PC-9 (cell line): ENCODE data around the gene CMTM7. TPM values are rescaled to one million over a fixed set of nuclear protein-coding genes. Genes with fewer than 3 reads are reported as not detected.
"Not testable (repeated sequence)": the region's sequence is repeated elsewhere in the genome, so short reads cannot be mapped to it uniquely, and the experiment has no call there.

Experiments used
- BruUV-seq: library from RNA; stranded (reverse); fragments of 400-500 nt; replicated peaks from 2 replicates; lab custom pipeline; 2021; lab: Mats Ljungman, UMichigan
- CTCF ChIA-PET: fragments of 300-600 bp; sonication (Branson Sonifier 250); formaldehyde crosslinking; loops from one replicate; lab custom pipeline; 2022; ENCODE audit warnings: antibody characterized with exemption; lab: Charles Lee
- POLR2A ChIA-PET: fragments of 300-600 bp; sonication (Branson Sonifier 250); formaldehyde crosslinking; loops from one replicate; lab custom pipeline; 2022; ENCODE audit warnings: antibody characterized with exemption; ENCODE audit not compliant: unreplicated experiment; lab: Charles Lee
- DNase-seq, 2 experiments: peaks; one replicate each; pipeline versions ENCODE4 v3.0.0 to v3.0.0-alpha.2; 2015 to 2022; ENCODE audit warnings: mixed read lengths in 1 of 2
- H2AFZ ChIP-seq: fragments of 200-600 bp; sonication (generic); 2 replicates; pipeline ENCODE4 v1.8.1; 2017; ENCODE audit warnings: antibody characterized with exemption
- H3F3A ChIP-seq: fragments of 200-600 bp; sonication (generic); 2 replicates; pipeline ENCODE4 v1.8.1; 2017; ENCODE audit warnings: antibody characterized with exemption, mild to moderate bottlenecking, low read depth; ENCODE audit not compliant: insufficient read depth
- H3K27ac ChIP-seq: fragments of 200-600 bp; sonication (generic); 2 replicates; pipeline ENCODE4 v1.6.1; 2016; ENCODE audit warnings: mixed run types
- H3K27me3 ChIP-seq: fragments of 200-600 bp; sonication (generic); 2 replicates; pipeline ENCODE4 v1.6.1; 2016; ENCODE audit warnings: low read depth, mixed run types; ENCODE audit not compliant: insufficient read depth
- H3K36me3 ChIP-seq: fragments of 200-600 bp; sonication (generic); 2 replicates; pipeline ENCODE4 v1.6.1; 2016; ENCODE audit warnings: low read depth, mixed run types
- H3K4me1 ChIP-seq: fragments of 200-600 bp; sonication (generic); replicated peaks from 2 replicates; pipeline ENCODE4 v1.6.1; 2016; ENCODE audit warnings: mixed run types; ENCODE audit not compliant: insufficient read depth
- H3K4me2 ChIP-seq: fragments of 200-600 bp; sonication (generic); 2 replicates; pipeline ENCODE4 v1.6.1; 2017; ENCODE audit warnings: mixed run types
- H3K4me3 ChIP-seq: fragments of 200-600 bp; sonication (generic); 2 replicates; pipeline ENCODE4 v1.6.1; 2016; ENCODE audit warnings: mixed run types
- H3K79me2 ChIP-seq: fragments of 200-600 bp; sonication (generic); 2 replicates; pipeline ENCODE4 v1.6.1; 2017; ENCODE audit warnings: low read depth, mixed run types
- H3K9me2 ChIP-seq: fragments of 200-600 bp; sonication (generic); 2 replicates; pipeline ENCODE4 v1.8.1; 2017; ENCODE audit warnings: mild to moderate bottlenecking; ENCODE audit not compliant: insufficient read depth
- H3K9me3 ChIP-seq: fragments of 200-600 bp; sonication (generic); 2 replicates; pipeline ENCODE4 v1.8.1; 2016; ENCODE audit warnings: low read depth; ENCODE audit not compliant: insufficient read depth
- H4K20me1 ChIP-seq: fragments of 200-600 bp; sonication (generic); 2 replicates; pipeline ENCODE4 v1.8.1; 2017; ENCODE audit not compliant: insufficient read depth
- EZH2 ChIP-seq: fragments of 200-600 bp; sonication (generic); IDR thresholded peaks from 2 replicates; pipeline ENCODE4 v1.8.0; 2017; ENCODE audit warnings: antibody characterized with exemption, low read depth
- intact Hi-C: fragments of 100-400 bp; cut with micrococcal nuclease; formaldehyde crosslinking; loops from one replicate; pipeline ENCODE4 v1.10.0; 2022; ENCODE audit not compliant: unreplicated experiment
- total RNA-seq: library from RNA; stranded (reverse); gene quantifications from 2 replicates; pipeline ENCODE4 v1.2.3, GENCODE V29; 2021
- TF ChIP-seq, protein P1 (sequence below): fragments of 200-600 bp; sonication (generic); conservative IDR thresholded peaks from 2 replicates; pipeline ENCODE4 v1.6.1; 2017; ENCODE audit warnings: mixed run types, antibody characterized with exemption, mild to moderate bottlenecking, moderate library complexity

CMTM7 gene
- total RNA-seq, 1 experiment from 2014 or later = 37.1 TPM

DNA sequence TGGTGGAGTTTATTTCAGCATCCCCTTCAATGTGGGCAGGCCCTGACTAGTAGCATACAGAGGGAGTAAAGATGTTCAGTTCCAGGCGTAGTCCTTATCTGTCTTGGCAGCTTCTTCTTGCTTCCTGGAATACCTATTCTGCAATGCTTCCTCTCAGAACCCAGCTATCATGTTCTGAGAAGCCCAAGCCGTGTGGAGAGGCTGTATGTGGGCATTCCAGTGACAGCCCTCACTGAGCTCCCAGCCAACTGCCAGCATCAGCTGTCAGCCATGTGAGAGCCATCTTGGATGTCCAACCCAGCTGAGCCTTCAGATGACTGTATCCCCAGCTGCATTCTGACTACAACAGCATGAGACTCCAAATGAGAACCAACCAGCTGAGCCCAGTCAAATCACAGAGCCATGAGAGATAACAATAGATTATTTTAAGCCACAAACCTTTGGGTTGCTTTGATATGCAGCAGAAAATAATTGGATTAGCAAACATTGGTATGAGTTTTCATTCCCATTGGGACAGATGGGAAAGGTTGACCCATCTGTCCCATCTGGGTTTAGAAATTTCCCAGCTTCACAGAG, 8.4 kb upstream of the CMTM7 start:
- TF ChIP-seq, protein P1, sequence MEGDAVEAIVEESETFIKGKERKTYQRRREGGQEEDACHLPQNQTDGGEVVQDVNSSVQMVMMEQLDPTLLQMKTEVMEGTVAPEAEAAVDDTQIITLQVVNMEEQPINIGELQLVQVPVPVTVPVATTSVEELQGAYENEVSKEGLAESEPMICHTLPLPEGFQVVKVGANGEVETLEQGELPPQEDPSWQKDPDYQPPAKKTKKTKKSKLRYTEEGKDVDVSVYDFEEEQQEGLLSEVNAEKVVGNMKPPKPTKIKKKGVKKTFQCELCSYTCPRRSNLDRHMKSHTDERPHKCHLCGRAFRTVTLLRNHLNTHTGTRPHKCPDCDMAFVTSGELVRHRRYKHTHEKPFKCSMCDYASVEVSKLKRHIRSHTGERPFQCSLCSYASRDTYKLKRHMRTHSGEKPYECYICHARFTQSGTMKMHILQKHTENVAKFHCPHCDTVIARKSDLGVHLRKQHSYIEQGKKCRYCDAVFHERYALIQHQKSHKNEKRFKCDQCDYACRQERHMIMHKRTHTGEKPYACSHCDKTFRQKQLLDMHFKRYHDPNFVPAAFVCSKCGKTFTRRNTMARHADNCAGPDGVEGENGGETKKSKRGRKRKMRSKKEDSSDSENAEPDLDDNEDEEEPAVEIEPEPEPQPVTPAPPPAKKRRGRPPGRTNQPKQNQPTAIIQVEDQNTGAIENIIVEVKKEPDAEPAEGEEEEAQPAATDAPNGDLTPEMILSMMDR = no peak
- TF ChIP-seq EZH2 = no peak
- DNase-seq = no peak
- Histone ChIP-seq H4K20me1 (no peaks in the 10 kb centered on the region), H2AFZ (no peak overlapping the region), H3K4me1 (no peaks in the 10 kb centered on the region), H3K27me3 (no peaks in the 10 kb centered on the region), H3K27ac (no peak overlapping the region), H3K9me2 (no peaks in the 10 kb centered on the region), H3K4me2 (no peak overlapping the region), H3F3A (no peaks in the 10 kb centered on the region), H3K4me3 (no peak overlapping the region), H3K9me3 (no peaks in the 10 kb centered on the region), H3K79me2 (no peaks in the 10 kb centered on the region), H3K36me3 (no peaks in the 10 kb centered on the region)
- intact Hi-C loops = no loop called here
- POLR2A ChIA-PET = no interaction called here
- CTCF ChIA-PET = interaction anchor here (0.6 kb wide), 1 partner anchor 198 kb away, joined by 21 read pairs; no protein-coding TSS in a partner anchor
- BruUV-seq = no TSS peak

DNA sequence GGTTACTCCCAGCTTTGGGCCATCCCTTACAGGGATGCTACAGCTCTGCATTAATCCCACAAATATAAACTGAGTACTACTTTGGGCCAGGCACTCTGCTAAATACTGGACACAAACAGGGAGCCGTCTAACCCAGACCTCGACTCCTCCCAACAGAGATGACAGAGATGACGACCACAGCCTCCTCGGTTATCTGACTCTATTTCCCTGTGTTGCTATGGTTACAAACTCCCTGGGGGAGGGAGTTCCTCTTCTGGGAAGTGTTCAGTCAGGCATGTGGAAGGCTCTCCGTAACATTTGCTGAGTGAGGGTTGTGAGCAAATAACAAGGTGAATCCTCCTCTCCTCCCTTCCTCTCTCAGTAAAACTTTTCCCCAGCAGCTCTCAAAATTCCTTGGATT, 6.7 kb upstream of the CMTM7 start:
- Histone ChIP-seq H3K36me3 (no peaks in the 10 kb centered on the region), H3K4me3 (no peak overlapping the region), H2AFZ (no peak overlapping the region), H3K9me2 (no peaks in the 10 kb centered on the region), H3K27ac (no peak overlapping the region), H4K20me1 (no peaks in the 10 kb centered on the region), H3K79me2 (no peaks in the 10 kb centered on the region), H3F3A (no peaks in the 10 kb centered on the region), H3K9me3 (no peaks in the 10 kb centered on the region), H3K4me2 (no peak overlapping the region), H3K27me3 (no peaks in the 10 kb centered on the region), H3K4me1 (no peaks in the 10 kb centered on the region)
- intact Hi-C loops = no loop called here
- ChIA-PET CTCF (no interaction called here), POLR2A (no interaction called here)
- DNase-seq = no peak
- no TSS peak for BruUV-seq
- no peak for TF ChIP-seq EZH2
- TF ChIP-seq, protein P1 = no peak

DNA sequence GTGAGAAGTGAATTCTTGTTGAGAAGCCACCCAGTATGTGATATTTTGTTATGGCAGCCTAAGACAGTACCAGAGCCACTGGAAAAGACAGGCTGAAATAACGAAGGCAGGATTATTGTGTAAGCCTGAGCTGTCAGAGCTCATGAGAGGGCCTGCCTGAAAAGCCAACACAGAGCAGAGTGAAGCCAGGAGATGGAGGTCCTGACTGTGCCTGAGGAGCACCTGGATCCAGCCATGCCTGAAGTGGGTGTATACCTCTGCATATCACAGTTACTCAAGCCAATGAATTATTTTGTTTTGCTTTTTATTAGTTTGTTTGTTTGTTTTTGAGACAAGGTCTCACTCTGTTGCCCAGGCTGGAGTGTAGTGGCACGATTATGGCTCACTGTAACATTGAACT, 4.1 kb upstream of the CMTM7 start:
- Histone ChIP-seq H4K20me1 (no peaks in the 10 kb centered on the region), H3K9me2 (no peaks in the 10 kb centered on the region), H3F3A (no peaks in the 10 kb centered on the region), H3K9me3 (no peaks in the 10 kb centered on the region), H3K36me3 (no peaks in the 10 kb centered on the region), H2AFZ (no peak overlapping the region), H3K27me3 (no peaks in the 10 kb centered on the region), H3K4me1 (no peaks in the 10 kb centered on the region), H3K4me2 (no peak overlapping the region), H3K4me3 (no peak overlapping the region), H3K27ac (no peak overlapping the region), H3K79me2 (peaks cover 7% of the 10 kb centered on the region)
- CTCF ChIA-PET = no interaction called here
- TF ChIP-seq EZH2 = no peak
- TF ChIP-seq, protein P1 = no peak
- no peak for DNase-seq
- intact Hi-C loops = no loop called here
- POLR2A ChIA-PET = no interaction called here
- BruUV-seq = no TSS peak

DNA sequence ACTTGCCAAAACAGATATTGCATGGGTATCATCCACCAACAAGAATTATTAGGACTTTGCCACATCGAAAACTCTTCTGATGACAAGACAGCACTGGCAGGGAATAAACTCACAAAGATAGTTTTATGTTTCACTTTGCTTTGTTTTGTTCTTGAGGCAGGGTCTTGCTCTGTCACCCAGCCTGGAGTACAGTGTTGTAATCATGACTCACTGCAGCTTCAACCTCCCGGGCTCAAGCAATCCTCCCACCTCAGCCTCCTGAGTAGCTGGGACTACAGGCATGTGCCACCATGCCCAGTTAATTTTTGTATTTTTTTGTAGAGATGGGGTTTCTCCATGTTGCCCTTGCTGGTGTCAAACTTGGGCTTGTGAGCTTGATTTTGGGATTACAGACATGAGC, 2.1 kb upstream of the CMTM7 start:
- POLR2A ChIA-PET = interaction anchor here (0.6 kb wide), 1 partner anchor 81 kb away, joined by 3 read pairs; no protein-coding TSS in a partner anchor
- H3K4me2 ChIP-seq, H3K27ac ChIP-seq, H3K27me3 ChIP-seq, DNase-seq, intact Hi-C loops, H3K4me1 ChIP-seq, H3K36me3 ChIP-seq, H2AFZ ChIP-seq, CTCF ChIA-PET, BruUV-seq, H3K9me3 ChIP-seq, H3K4me3 ChIP-seq, H3F3A ChIP-seq, H3K9me2 ChIP-seq, H4K20me1 ChIP-seq: not testable (repeated sequence)
- peaks cover 28% of the 10 kb centered on the region for H3K79me2 ChIP-seq
